SK-N-SH (cell line): ENCODE measurements around the gene MAGI2. TPM values are rescaled to one million over a fixed set of nuclear protein-coding genes. Genes with fewer than 3 reads are reported as not detected.

ENCODE experiments used
- CTCF ChIA-PET: fragments of 300-600, 350-600 bp; formaldehyde crosslinking; extraction: SDS; loops from one replicate; lab custom pipeline; 2021; lab: Yijun Ruan, JAX
- POLR2A ChIA-PET: fragments of 350-600 bp; sonication (Branson Sonifier 250); formaldehyde crosslinking; extraction: SDS; loops from one replicate; lab custom pipeline; 2020; ENCODE audit warnings: antibody characterized with exemption, inconsistent platforms; lab: Yijun Ruan, JAX
- DNase-seq: peaks from one replicate; pipeline ENCODE4 v3.0.0; 2012
- H2AFZ ChIP-seq: fragments of 200-600 bp; sonication (generic); 2 replicates; pipeline ENCODE4 v1.8.1; 2016; ENCODE audit warnings: antibody characterized with exemption, mild to moderate bottlenecking, low read depth
- H3F3A ChIP-seq: fragments of 200-600 bp; sonication (generic); replicated peaks from 2 replicates; pipeline ENCODE3; 2016; ENCODE audit warnings: antibody characterized with exemption, mild to moderate bottlenecking; ENCODE audit not compliant: insufficient read depth
- H3K27ac ChIP-seq, 2 experiments: fragments of 200-500 bp in 1 of 2; fragments of 200-600 bp in 1 of 2; sonication (Bioruptor generic) in 1 of 2; sonication (generic), shearing (Covaris generic) in 1 of 2; 2 replicates each; pipeline versions ENCODE4 v1.5.1 to v1.6.1; 2014 to 2016; ENCODE audit warnings: low read depth in 2 of 2, inconsistent platforms in 1 of 2, low read length in 1 of 2, mild to moderate bottlenecking in 1 of 2, mixed read lengths in 1 of 2
- H3K27me3 ChIP-seq: fragments of 200-600 bp; sonication (generic), shearing (Covaris generic); 2 replicates; pipeline ENCODE4 v1.6.1; 2016; ENCODE audit warnings: mixed run types; ENCODE audit not compliant: insufficient read depth
- H3K36me3 ChIP-seq, 2 experiments: fragments of 200-500 bp in 1 of 2; fragments of 200-600 bp in 1 of 2; sonication (Bioruptor generic) in 1 of 2; sonication (generic) in 1 of 2; replicated peaks in 1 of 2; 2 replicates each; pipeline versions ENCODE3 to v1.5.1; 2014 to 2016; ENCODE audit warnings: low read length in 1 of 2, mild to moderate bottlenecking in 1 of 2; ENCODE audit not compliant: insufficient read depth in 2 of 2, control insufficient read depth in 1 of 2
- H3K4me1 ChIP-seq, 2 experiments: fragments of 200-500 bp in 1 of 2; fragments of 200-600 bp in 1 of 2; sonication (Bioruptor generic) in 1 of 2; sonication (generic), shearing (Covaris generic) in 1 of 2; 2 replicates each; pipeline versions ENCODE4 v1.5.1 to v1.6.1; 2014 to 2016; ENCODE audit warnings: low read depth in 1 of 2, low read length in 1 of 2, mixed run types in 1 of 2; ENCODE audit not compliant: insufficient read depth in 2 of 2, control insufficient read depth in 1 of 2
- H3K4me2 ChIP-seq: fragments of 200-600 bp; sonication (generic), shearing (Covaris generic); 2 replicates; pipeline ENCODE4 v1.6.1; 2017; ENCODE audit warnings: mixed run types
- H3K4me3 ChIP-seq, 2 experiments: fragments of 200-500 bp in 1 of 2; fragments of 200-600 bp in 1 of 2; sonication (Bioruptor generic) in 1 of 2; sonication (generic), shearing (Covaris generic) in 1 of 2; 2 replicates each; pipeline versions ENCODE4 v1.5.1 to v1.8.1; 2014 to 2016; ENCODE audit warnings: low read depth in 2 of 2, inconsistent platforms in 1 of 2, low read length in 1 of 2, mild to moderate bottlenecking in 1 of 2, mixed read lengths in 1 of 2, moderate library complexity in 1 of 2
- H3K79me2 ChIP-seq: fragments of 200-600 bp; sonication (generic); 2 replicates; pipeline ENCODE4 v1.8.1; 2017; ENCODE audit warnings: mild to moderate bottlenecking; ENCODE audit not compliant: insufficient read depth
- H3K9ac ChIP-seq: fragments of 200-600 bp; sonication (generic); 2 replicates; pipeline ENCODE4 v1.6.1; 2017; ENCODE audit warnings: mixed run types
- H3K9me2 ChIP-seq: fragments of 200-600 bp; sonication (generic); 2 replicates; pipeline ENCODE4 v1.6.1; 2017; ENCODE audit warnings: mixed run types
- H3K9me3 ChIP-seq: fragments of 200-600 bp; sonication (generic); 2 replicates; pipeline ENCODE4 v1.6.1; 2017; ENCODE audit warnings: mixed run types, mild to moderate bottlenecking, moderate library complexity
- H4K20me1 ChIP-seq: fragments of 200-600 bp; sonication (generic); 2 replicates; pipeline ENCODE4 v1.6.1; 2017; ENCODE audit warnings: mild to moderate bottlenecking, mixed run types; ENCODE audit not compliant: insufficient read depth
- ELF1 ChIP-seq: IDR thresholded peaks from 2 replicates; pipeline ENCODE4 v1.4.0; 2012
- EP300 ChIP-seq, 2 experiments: IDR thresholded peaks; 2 replicates each; pipeline versions ENCODE4 v1.4.0 to v1.6.1; 2012; ENCODE audit warnings: borderline replicate concordance in 1 of 2, low read depth in 1 of 2, low read length in 1 of 2
- FOSL2 ChIP-seq: IDR thresholded peaks from 2 replicates; pipeline ENCODE4 v1.4.0; 2012; ENCODE audit warnings: low read depth, mild to moderate bottlenecking, moderate library complexity, borderline replicate concordance
- FOXM1 ChIP-seq: IDR thresholded peaks from 2 replicates; pipeline ENCODE4 v1.4.0; 2012; ENCODE audit warnings: low read depth, mild to moderate bottlenecking
- GABPA ChIP-seq: IDR thresholded peaks from 2 replicates; pipeline ENCODE4 v1.4.0; 2012; ENCODE audit warnings: low read depth, mild to moderate bottlenecking
- IRF3 ChIP-seq: fragments of 150-350 bp; IDR thresholded peaks from 2 replicates; pipeline ENCODE4 v1.6.1; 2016; ENCODE audit warnings: mild to moderate bottlenecking, low read depth, low read length
- JUND ChIP-seq: IDR thresholded peaks from 2 replicates; pipeline ENCODE4 v1.4.0; 2012
- MEF2A ChIP-seq: IDR thresholded peaks from 2 replicates; pipeline ENCODE4 v1.4.0; 2012; ENCODE audit warnings: low read depth, borderline replicate concordance
- MXI1 ChIP-seq: IDR thresholded peaks from 2 replicates; pipeline ENCODE4 v1.6.1; 2012; ENCODE audit warnings: mild to moderate bottlenecking, low read depth, low read length, improper control_type of control experiment
- NFIC ChIP-seq: IDR thresholded peaks from 2 replicates; pipeline ENCODE4 v1.4.0; 2012; ENCODE audit warnings: borderline replicate concordance
- POLR2AphosphoS5 ChIP-seq: IDR thresholded peaks from 2 replicates; pipeline ENCODE4 v1.6.1; 2012; ENCODE audit warnings: low read depth, low read length
- REST ChIP-seq: IDR thresholded peaks from 2 replicates; pipeline ENCODE4 v1.6.1; 2012; ENCODE audit warnings: mild to moderate bottlenecking, low read depth, low read length, moderate library complexity
- RXRA ChIP-seq: IDR thresholded peaks from 2 replicates; pipeline ENCODE4 v1.4.0; 2012; ENCODE audit warnings: low read depth, mild to moderate bottlenecking, borderline replicate concordance
- SIN3A ChIP-seq: IDR thresholded peaks from 2 replicates; pipeline ENCODE4 v1.6.1; 2012; ENCODE audit warnings: low read depth, mild to moderate bottlenecking, low read length, moderate library complexity, borderline replicate concordance
- SMC3 ChIP-seq: IDR thresholded peaks from 2 replicates; pipeline ENCODE4 v1.6.1; 2012; ENCODE audit warnings: low read depth, low read length, improper control_type of control experiment
- USF1 ChIP-seq: IDR thresholded peaks from 2 replicates; pipeline ENCODE4 v1.4.0; 2012; ENCODE audit warnings: low read depth, borderline replicate concordance
- ZBTB33 ChIP-seq: IDR thresholded peaks from 2 replicates; pipeline ENCODE4 v1.4.0; 2012; ENCODE audit warnings: low read depth, borderline replicate concordance
- polyA plus RNA-seq, 3 experiments: library from polyadenylated mRNA; depleted of rRNA; stranded (reverse); fragments of >200 nt; gene quantifications; 2 replicates each; pipeline ENCODE4 v1.2.3, GENCODE V29; 2012

MAGI2 gene
- polyA plus RNA-seq, 1 of the 3 experiments (the other 2 are of a cell fraction), result 1.1 TPM

- no peaks in the 10 kb centered on the region for H3K9me3 ChIP-seq
- H3F3A ChIP-seq, result peaks cover 6% of the 10 kb centered on the region
- no peak overlapping the region for H3K27ac ChIP-seq
- TF ChIP-seq MEF2A (no peak), FOXM1 (no peak), REST (no peak), IRF3 (no peak), GABPA (no peak), RXRA (no peak), NFIC (no peak), ZBTB33 (no peak), SMC3 (no peak), POLR2AphosphoS5 (no peak), EP300 (IDR thresholded peaks at IDR 0.05; ENCODE audit: borderline replicate concordance in 1 of 2, low read depth in 1 of 2, low read length in 1 of 2) (no peak), USF1 (no peak), MXI1 (no peak), FOSL2 (no peak), JUND (no peak), ELF1 (no peak), SIN3A (no peak)
- no peaks in the 10 kb centered on the region; the same call in 1 of the 2 replicates for H3K9me2 ChIP-seq
- no peak overlapping the region for H3K9ac ChIP-seq
- H3K79me2 ChIP-seq, result peaks cover 35% of the 10 kb centered on the region
- no peak overlapping the region for H3K4me3 ChIP-seq
- H4K20me1 ChIP-seq, result no peaks in the 10 kb centered on the region
- CTCF ChIA-PET, result no interaction called here
- H3K4me2 ChIP-seq, result no peak overlapping the region
- H3K27me3 ChIP-seq, result no peaks in the 10 kb centered on the region
- no peak for DNase-seq
- POLR2A ChIA-PET, result no interaction called here
- peaks cover 70 to 76% of the 10 kb centered on the region in 2 experiments for H3K36me3 ChIP-seq
- H3K4me1 ChIP-seq, result peaks cover 0 to 22% of the 10 kb centered on the region in 2 experiments; a peak in 2 of 4 replicates
- H2AFZ ChIP-seq, result no peak overlapping the region
Observed at GRCh38 chr7:79458796-79459195, 5.3 kb upstream of the MAGI2 start.
